HCT116 (cell line): ENCODE results near the gene UBE2R2. TPM values are rescaled to one million over a fixed set of nuclear protein-coding genes. Genes with fewer than 3 reads are reported as not detected.

Experiments used
- ATAC-seq: fragments of 200-7000 bp; cut with Tn5 transposase; 2 replicates; pipeline ENCODE4 v1.9.1; 2020; ENCODE audit warnings: mild to moderate bottlenecking, moderate library complexity
- BruUV-seq: library from RNA; stranded (reverse); fragments of 400-500 nt; replicated peaks from 2 replicates; lab custom pipeline; 2021; lab: Mats Ljungman, UMichigan
- CTCF ChIA-PET: fragments of 300-600 bp; sonication (Branson Sonifier 250); formaldehyde crosslinking; loops from one replicate; lab custom pipeline; 2021; ENCODE audit warnings: antibody characterized with exemption; lab: Charles Lee
- POLR2A ChIA-PET: fragments of 300-600, 350-600 bp; sonication (Branson Sonifier 250); formaldehyde crosslinking; loops from one replicate; lab custom pipeline; 2021; ENCODE audit warnings: antibody characterized with exemption; lab: Charles Lee
- RAD21 ChIA-PET, 2 experiments: fragments of 300-600 bp; sonication (Branson Sonifier 250); formaldehyde crosslinking; loops; one replicate each; lab custom pipeline; 2023; ENCODE audit warnings: low total read pairs in 2 of 2; ENCODE audit not compliant: uncharacterized antibody in 2 of 2, unreplicated experiment in 2 of 2, low non-redundant PET in 1 of 2; lab: Charles Lee
- DNase-seq: peaks from one replicate; pipeline ENCODE4 v3.0.0-alpha.2; 2010; ENCODE audit warnings: low read depth, low spot score
- H2AFZ ChIP-seq: fragments of 200-600 bp; shearing (Covaris generic), sonication (generic); 2 replicates; pipeline ENCODE4 v1.6.1; 2017; ENCODE audit warnings: low read depth, mixed run types, mixed read lengths, antibody characterized with exemption, low read length; ENCODE audit not compliant: poor library complexity, severe bottlenecking
- H3K27ac ChIP-seq: 2 replicates; pipeline ENCODE4 v1.5.1; 2012; ENCODE audit warnings: low read depth, low read length
- H3K27me3 ChIP-seq: fragments of 200-600 bp; sonication (generic); 2 replicates; pipeline ENCODE4 v1.6.1; 2016; ENCODE audit warnings: mixed run types, low read length, mixed read lengths; ENCODE audit not compliant: insufficient read depth
- H3K36me3 ChIP-seq, 2 experiments: fragments of 200-500 bp in 1 of 2; fragments of 200-600 bp in 1 of 2; sonication (Bioruptor generic) in 1 of 2; sonication (generic) in 1 of 2; 2 replicates each; pipeline versions ENCODE4 v1.5.1 to v1.6.1; 2014 to 2016; ENCODE audit warnings: low read length in 2 of 2, inconsistent platforms in 1 of 2, mixed read lengths in 1 of 2, mixed run types in 1 of 2; ENCODE audit not compliant: insufficient read depth in 2 of 2, control insufficient read depth in 1 of 2
- H3K4me1 ChIP-seq, 2 experiments: fragments of 200-600 bp in 1 of 2; sonication (generic) in 1 of 2; 2 replicates each; pipeline versions ENCODE4 v1.5.1 to v1.6.1; 2012 to 2017; ENCODE audit warnings: low read length in 2 of 2, inconsistent platforms in 1 of 2, mild to moderate bottlenecking in 1 of 2, mixed read lengths in 1 of 2, mixed run types in 1 of 2, moderate library complexity in 1 of 2; ENCODE audit not compliant: insufficient read depth in 2 of 2, control insufficient read depth in 1 of 2
- H3K4me2 ChIP-seq: fragments of 200-600 bp; sonication (generic); 2 replicates; pipeline ENCODE4 v1.6.1; 2017; ENCODE audit warnings: mixed run types, low read length, mixed read lengths
- H3K4me3 ChIP-seq, 2 experiments: fragments of 200-600 bp in 1 of 2; sonication (generic) in 1 of 2; replicated peaks in 1 of 2; 2 replicates each; pipeline ENCODE4 v1.5.1; 2011 to 2016; ENCODE audit warnings: low read length in 2 of 2, control low read depth in 1 of 2, low read depth in 1 of 2, mild to moderate bottlenecking in 1 of 2, mixed read lengths in 1 of 2, mixed run types in 1 of 2
- H3K79me2 ChIP-seq: fragments of 200-600 bp; sonication (generic); 2 replicates; pipeline ENCODE4 v1.6.1; 2017; ENCODE audit warnings: mild to moderate bottlenecking, mixed run types, low read length, moderate library complexity, mixed read lengths; ENCODE audit not compliant: insufficient read depth
- H3K9ac ChIP-seq: fragments of 200-600 bp; sonication (generic); 2 replicates; pipeline ENCODE4 v1.6.1; 2016; ENCODE audit warnings: low read length, mixed read lengths
- H3K9me2 ChIP-seq: fragments of 200-600 bp; sonication (generic), shearing (Covaris generic); 2 replicates; pipeline ENCODE4 v1.6.1; 2017; ENCODE audit warnings: mixed run types, mild to moderate bottlenecking, moderate library complexity; ENCODE audit not compliant: insufficient read depth
- H3K9me3 ChIP-seq, 2 experiments: fragments of 200-500 bp in 1 of 2; fragments of 200-600 bp in 1 of 2; sonication (Bioruptor generic) in 1 of 2; sonication (generic) in 1 of 2; 2 replicates each; pipeline ENCODE4 v1.6.1; 2014 to 2017; ENCODE audit warnings: low read length in 2 of 2, mixed read lengths in 2 of 2, inconsistent platforms in 1 of 2, low read depth in 1 of 2, mild to moderate bottlenecking in 1 of 2, mixed run types in 1 of 2, moderate library complexity in 1 of 2; ENCODE audit not compliant: control insufficient read depth in 1 of 2, insufficient read depth in 1 of 2
- H4K20me1 ChIP-seq: fragments of 200-600 bp; sonication (generic), shearing (Covaris generic); 2 replicates; pipeline ENCODE4 v1.6.1; 2017; ENCODE audit warnings: mixed run types, mild to moderate bottlenecking, moderate library complexity; ENCODE audit not compliant: insufficient read depth
- ATF3 ChIP-seq: IDR thresholded peaks from 2 replicates; pipeline ENCODE4 v1.6.1; 2012
- CBX3 ChIP-seq: IDR thresholded peaks from 2 replicates; pipeline ENCODE4 v1.6.1; 2012; ENCODE audit warnings: low read depth
- CEBPB ChIP-seq: IDR thresholded peaks from 2 replicates; pipeline ENCODE4 v1.6.1; 2012; ENCODE audit warnings: low read depth
- EGR1 ChIP-seq: IDR thresholded peaks from 2 replicates; pipeline ENCODE4 v1.6.1; 2012; ENCODE audit warnings: low read depth
- ELF1 ChIP-seq: IDR thresholded peaks from 2 replicates; pipeline ENCODE4 v1.6.1; 2012; ENCODE audit warnings: low read depth, borderline replicate concordance
- JUND ChIP-seq: IDR thresholded peaks from 2 replicates; pipeline ENCODE4 v1.6.1; 2012
- POLR2AphosphoS5 ChIP-seq: IDR thresholded peaks from 2 replicates; pipeline ENCODE4 v1.6.1; 2011; ENCODE audit warnings: mild to moderate bottlenecking, low read depth, low read length, moderate library complexity
- RAD21 ChIP-seq: IDR thresholded peaks from 2 replicates; pipeline ENCODE4 v1.6.1; 2012; ENCODE audit warnings: low read depth, mild to moderate bottlenecking
- REST ChIP-seq: IDR thresholded peaks from 2 replicates; pipeline ENCODE4 v1.6.1; 2012; ENCODE audit warnings: low read depth
- SP1 ChIP-seq: IDR thresholded peaks from 2 replicates; pipeline ENCODE4 v1.6.1; 2012; ENCODE audit warnings: low read depth
- SRF ChIP-seq: IDR thresholded peaks from 2 replicates; pipeline ENCODE4 v1.6.1; 2012; ENCODE audit warnings: low read depth
- TCF7L2 ChIP-seq: IDR thresholded peaks from 2 replicates; pipeline ENCODE4 v1.7.0; 2011; ENCODE audit warnings: borderline replicate concordance, inconsistent platforms; ENCODE audit not compliant: insufficient read depth, insufficient read length; ENCODE audit errors: extremely low read depth
- YY1 ChIP-seq: IDR thresholded peaks from 2 replicates; pipeline ENCODE4 v1.6.1; 2011; ENCODE audit warnings: low read length, low read depth, moderate library complexity, mild to moderate bottlenecking; ENCODE audit not compliant: insufficient replicate concordance; ENCODE audit errors: extremely low read depth
- ZFX ChIP-seq: fragments of 450-650 bp; IDR thresholded peaks from 2 replicates; pipeline ENCODE4 v1.6.1; 2017
- intact Hi-C: fragments of 100-400 bp; cut with micrococcal nuclease; formaldehyde crosslinking; loops from 2 replicates; pipeline ENCODE4 v1.10.0; 2022
- total RNA-seq: library from RNA; stranded (reverse); gene quantifications from one replicate; pipeline ENCODE4 v1.2.1, GENCODE V29; 2021; ENCODE audit not compliant: unreplicated experiment

UBE2R2 gene
- total RNA-seq, 1 experiment from 2014 or later, result 47.0 TPM

GRCh38 chr9:33923079-33923478, 106.1 kb downstream of the UBE2R2 start (continued):
- TF ChIP-seq YY1 (no peak), CEBPB (no peak), RAD21 (no peak), POLR2AphosphoS5 (no peak), ZFX (no peak), EGR1 (no peak), REST (no peak), CBX3 (no peak), TCF7L2 (no peak), SRF (no peak)

DNA sequence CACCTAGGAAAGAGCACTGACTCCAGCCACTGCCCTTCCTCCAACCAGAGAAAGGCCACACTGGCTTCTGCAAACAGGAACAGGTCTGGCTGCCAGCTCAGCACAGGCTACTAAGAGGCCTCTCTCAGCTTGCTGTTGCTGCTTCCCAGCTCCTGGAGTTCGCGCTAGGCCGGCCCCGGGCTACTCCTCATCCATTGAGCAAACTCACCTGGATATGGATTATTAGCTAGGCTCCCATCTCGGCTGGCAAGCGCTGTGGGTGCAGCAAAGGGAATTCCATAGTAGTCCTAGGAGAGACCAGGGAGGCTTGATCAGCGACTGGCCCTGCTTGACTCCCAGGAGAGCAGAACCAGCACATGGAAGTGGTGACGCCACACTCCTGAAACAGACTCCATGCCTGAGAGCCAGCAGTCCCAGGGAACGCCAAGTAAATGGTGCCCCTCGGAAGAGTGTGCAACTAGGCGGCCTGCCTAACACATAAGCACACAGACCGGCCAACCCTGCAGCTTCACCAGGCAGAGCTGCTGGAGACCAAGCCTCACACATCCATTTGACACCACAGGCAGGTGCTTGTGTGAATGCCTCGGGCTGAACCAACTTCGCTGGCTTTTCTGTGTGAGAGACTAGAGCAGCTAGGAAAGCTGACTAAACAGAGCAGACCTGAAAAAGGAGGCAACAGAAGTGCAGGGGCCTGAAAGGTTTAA, 107.2 kb downstream of the UBE2R2 start:
- H3K79me2 ChIP-seq, result peaks cover 13% of the 10 kb centered on the region; the same call in 1 of the 2 replicates
- TF ChIP-seq ATF3, result no peak
- TF ChIP-seq ELF1, result no peak
- no peak for TF ChIP-seq POLR2AphosphoS5
- TF ChIP-seq JUND, result no peak
- TF ChIP-seq CEBPB, result no peak
- no peak for TF ChIP-seq SP1
- TF ChIP-seq ZFX, result no peak
- CTCF ChIA-PET, result interaction anchor here (0.9 to 2.1 kb wide), 9 partner anchors 11 to 455 kb away, joined by 3 to 14 read pairs (median 4); no protein-coding TSS in a partner anchor
- no peaks in the 10 kb centered on the region for H3K4me1 ChIP-seq
- ATAC-seq, result no peak
- no peaks in the 10 kb centered on the region for H3K27me3 ChIP-seq
- intact Hi-C loops, result no loop called here
- no TSS peak for BruUV-seq
- no peak overlapping the region for H2AFZ ChIP-seq
- RAD21 ChIA-PET, result interaction anchor here in 1 of 2 experiments (1.0 to 1.8 kb wide), 2 partner anchors 150 to 453 kb away, joined by 3 to 9 read pairs; partner anchors contain the start of gene MYORG
- peaks cover 42 to 67% of the 10 kb centered on the region in 2 experiments for H3K36me3 ChIP-seq
- no peaks in the 10 kb centered on the region for H3K9me2 ChIP-seq
- H3K4me2 ChIP-seq, result no peak overlapping the region
- no peak overlapping the region for H3K9ac ChIP-seq
- no peak overlapping the region for H3K27ac ChIP-seq
- POLR2A ChIA-PET, result no interaction called here
- no peak overlapping the region for H3K4me3 ChIP-seq
- no peaks in the 10 kb centered on the region for H3K9me3 ChIP-seq
- no peak for DNase-seq
- H4K20me1 ChIP-seq, result no peaks in the 10 kb centered on the region
